ENCODE results near the gene BRIP1. TPM values are rescaled to one million over a fixed set of nuclear protein-coding genes. Genes with fewer than 3 reads are reported as not detected.

BRIP1 gene
- total RNA-seq, 1 experiment from 2014 or later = 9.4 TPM

- DNase-seq (ENCODE audit: low read depth, low spot score) = no peak
- intact Hi-C loops (cut with micrococcal nuclease; ENCODE audit: unreplicated experiment) = no loop called here
- ChIA-PET CTCF (no interaction called here), POLR2A (no interaction called here)
- BruUV-seq (replicated peaks) = no TSS peak
- H3K27ac ChIP-seq (ENCODE audit: low read length) = no peak overlapping the region
- H3K4me3 ChIP-seq (ENCODE audit: low read depth in 2 of 2, low read length in 2 of 2) = no peak overlapping the region
- no peaks in the 10 kb centered on the region for H3K4me1 ChIP-seq (ENCODE audit: control insufficient read depth, insufficient read depth, low read length)
- TF ChIP-seq POLR2AphosphoS5 (IDR thresholded peaks at IDR 0.05; ENCODE audit: low read depth, low read length) (no peak), TCF7L2 (IDR thresholded peaks at IDR 0.05; ENCODE audit: low read depth, low read length) (no peak), SIN3A (IDR thresholded peaks at IDR 0.05; ENCODE audit: borderline replicate concordance, insufficient read depth, low read depth, low read length) (no peak), CTCF (IDR thresholded peaks at IDR 0.05) (no peak), REST (IDR thresholded peaks at IDR 0.05; ENCODE audit: insufficient read depth in 1 of 2, low read depth in 2 of 2, low read length in 1 of 2) (no peak)
- no peak for ATAC-seq
- no peaks in the 10 kb centered on the region for H3K36me3 ChIP-seq (ENCODE audit: control insufficient read depth, insufficient read depth, low read length)
- no peaks in the 10 kb centered on the region for H3K9me3 ChIP-seq (ENCODE audit: control insufficient read depth, insufficient read depth, low read depth, low read length)
- H3K27me3 ChIP-seq (ENCODE audit: control insufficient read depth, insufficient read depth, low read length) = no peaks in the 10 kb centered on the region
- in situ Hi-C loops (cut with HindIII; ENCODE audit: low pct_unique_long_range_greater_than_20kb, low sequenced_read_pairs) = no loop called here
Measured at GRCh38 chr17:61818225-61818624, 45.1 kb downstream of the BRIP1 start.

GRCh38 chr17:61817452-61817851 is 45.9 kb downstream of the BRIP1 start:
- no peaks in the 10 kb centered on the region for H3K27me3 ChIP-seq (ENCODE audit: control insufficient read depth, insufficient read depth, low read length)
- DNase-seq (ENCODE audit: low read depth, low spot score) (no peak), ATAC-seq (no peak)
- H3K27ac ChIP-seq (ENCODE audit: low read length) = no peak overlapping the region
- in situ Hi-C loops (cut with HindIII; ENCODE audit: low pct_unique_long_range_greater_than_20kb, low sequenced_read_pairs) (no loop called here), intact Hi-C loops (cut with micrococcal nuclease; ENCODE audit: unreplicated experiment) (no loop called here)
- H3K36me3 ChIP-seq (ENCODE audit: control insufficient read depth, insufficient read depth, low read length) = no peaks in the 10 kb centered on the region
- POLR2A ChIA-PET = no interaction called here
- TF ChIP-seq TCF7L2 (IDR thresholded peaks at IDR 0.05; ENCODE audit: low read depth, low read length) (no peak), REST (IDR thresholded peaks at IDR 0.05; ENCODE audit: insufficient read depth in 1 of 2, low read depth in 2 of 2, low read length in 1 of 2) (no peak), SIN3A (IDR thresholded peaks at IDR 0.05; ENCODE audit: borderline replicate concordance, insufficient read depth, low read depth, low read length) (no peak), POLR2AphosphoS5 (IDR thresholded peaks at IDR 0.05; ENCODE audit: low read depth, low read length) (no peak), CTCF (IDR thresholded peaks at IDR 0.05) (no peak)
- CTCF ChIA-PET = no interaction called here
- H3K4me1 ChIP-seq (ENCODE audit: control insufficient read depth, insufficient read depth, low read length) = no peaks in the 10 kb centered on the region
- no peak overlapping the region for H3K4me3 ChIP-seq (ENCODE audit: low read depth in 2 of 2, low read length in 2 of 2)
- H3K9me3 ChIP-seq (ENCODE audit: control insufficient read depth, insufficient read depth, low read depth, low read length) = no peaks in the 10 kb centered on the region
- BruUV-seq (replicated peaks) = no TSS peak
